A673 (cell line): ENCODE results near the gene DCLRE1C. TPM values are rescaled to one million over a fixed set of nuclear protein-coding genes. Genes with fewer than 3 reads are reported as not detected.
A peak's percentile ranks its signal among the peaks of the same experiment; 100 is the strongest.
"Not testable (repeated sequence)": the region's sequence is repeated elsewhere in the genome, so short reads cannot be mapped to it uniquely, and the experiment has no call there.

Source experiments
- BruUV-seq: library from RNA; stranded (reverse); fragments of 400-500 nt; replicated peaks from 2 replicates; lab custom pipeline; 2021; lab: Mats Ljungman, UMichigan
- CTCF ChIA-PET: fragments of 300-600 bp; sonication (Branson Sonifier 250); formaldehyde crosslinking; loops from one replicate; lab custom pipeline; 2022; ENCODE audit warnings: antibody characterized with exemption; lab: Charles Lee
- POLR2A ChIA-PET: fragments of 300-600 bp; sonication (Branson Sonifier 250); formaldehyde crosslinking; loops from one replicate; lab custom pipeline; 2022; ENCODE audit warnings: antibody characterized with exemption; ENCODE audit not compliant: low non-redundant PET; lab: Charles Lee
- DNase-seq: peaks from one replicate; pipeline ENCODE4 v3.0.0-alpha.2; 2015; ENCODE audit warnings: low spot score
- H3K27ac ChIP-seq: fragments of 200-600 bp; sonication (generic); 2 replicates; pipeline ENCODE4 v1.5.1; 2016; ENCODE audit warnings: mixed run types, low read depth, mild to moderate bottlenecking, mixed read lengths, antibody characterized with exemption, low read length; ENCODE audit not compliant: poor library complexity, severe bottlenecking
- H3K27me3 ChIP-seq: fragments of 200-600 bp; sonication (generic); replicated peaks from 2 replicates; pipeline ENCODE4 v1.6.1; 2017; ENCODE audit warnings: mixed run types, low read depth, mild to moderate bottlenecking, mixed read lengths, antibody characterized with exemption, low read length; ENCODE audit not compliant: insufficient read depth, poor library complexity
- H3K36me3 ChIP-seq: fragments of 200-600 bp; sonication (generic); 2 replicates; pipeline ENCODE4 v1.6.1; 2016; ENCODE audit warnings: mixed run types, mild to moderate bottlenecking, mixed read lengths, antibody characterized with exemption, low read length; ENCODE audit not compliant: insufficient read depth, poor library complexity, severe bottlenecking
- H3K4me1 ChIP-seq: fragments of 200-600 bp; sonication (generic); 2 replicates; pipeline ENCODE4 v1.6.1; 2017; ENCODE audit warnings: mixed run types, mild to moderate bottlenecking, mixed read lengths, antibody characterized with exemption, low read length; ENCODE audit not compliant: insufficient read depth, poor library complexity, severe bottlenecking
- H3K4me3 ChIP-seq: fragments of 200-600 bp; sonication (generic); 2 replicates; pipeline ENCODE4 v1.5.1; 2016; ENCODE audit warnings: low read depth, mixed run types, mild to moderate bottlenecking, mixed read lengths, low read length; ENCODE audit not compliant: poor library complexity, severe bottlenecking
- H3K9me3 ChIP-seq: fragments of 200-600 bp; sonication (generic); 2 replicates; pipeline ENCODE4 v1.6.1; 2016; ENCODE audit warnings: mixed run types, low read depth, mild to moderate bottlenecking, mixed read lengths, antibody characterized with exemption, low read length; ENCODE audit not compliant: poor library complexity, severe bottlenecking
- CTCF ChIP-seq: fragments of 300-800, 200-600 bp; sonication (generic); conservative IDR thresholded peaks from 2 replicates; pipeline ENCODE4 v1.5.1; 2017; ENCODE audit warnings: low read depth, mild to moderate bottlenecking, antibody characterized with exemption, low read length, moderate library complexity, mixed read lengths
- EZH2 ChIP-seq: fragments of 200-600 bp; sonication (generic); IDR thresholded peaks from 2 replicates; pipeline ENCODE4 v1.6.1; 2017; ENCODE audit warnings: borderline replicate concordance, low read depth, mild to moderate bottlenecking, mixed read lengths, antibody characterized with exemption, low read length; ENCODE audit not compliant: poor library complexity, severe bottlenecking
- intact Hi-C: fragments of 100-400 bp; cut with micrococcal nuclease; formaldehyde crosslinking; loops from one replicate; pipeline ENCODE4 v1.10.0; 2022; ENCODE audit not compliant: unreplicated experiment
- total RNA-seq: library from RNA; stranded (reverse); gene quantifications from 2 replicates; pipeline ENCODE4 v1.2.3, GENCODE V29; 2021

Gene DCLRE1C
- total RNA-seq, 1 experiment from 2014 or later, result 13.1 TPM

- intact Hi-C loops, result loop anchor here (5.0 kb wide), 1 partner anchor 76 kb away; the partner anchor contains the start of gene SUV39H2
These were observed 959 bp downstream of the DCLRE1C start for GRCh38 chr10:14952851-14953423.

GRCh38 chr10:14949291-14949690 lies 4.6 kb downstream of the DCLRE1C start:
- Histone ChIP-seq H3K4me1 (peaks cover 6% of the 10 kb centered on the region), H3K4me3 (no peak overlapping the region), H3K36me3 (peaks cover 15% of the 10 kb centered on the region), H3K9me3 (no peaks in the 10 kb centered on the region), H3K27me3 (no peaks in the 10 kb centered on the region), H3K27ac (no peak overlapping the region)
- intact Hi-C loops, result no loop called here
- no peak for DNase-seq
- POLR2A ChIA-PET, result no interaction called here
- no TSS peak for BruUV-seq
- TF ChIP-seq CTCF (no peak), EZH2 (no peak)
- CTCF ChIA-PET, result no interaction called here

More at GRCh38 chr10:14952851-14953423, 959 bp downstream of the DCLRE1C start:
- no peak for TF ChIP-seq EZH2
- TSS peak; percentile 41 for BruUV-seq
- Histone ChIP-seq H3K27ac (peak overlapping the region; percentile 51), H3K36me3 (peaks cover 3% of the 10 kb centered on the region), H3K9me3 (no peaks in the 10 kb centered on the region), H3K27me3 (no peaks in the 10 kb centered on the region), H3K4me3 (peak overlapping the region; percentile 73), H3K4me1 (peaks cover 17% of the 10 kb centered on the region)
- no peak for DNase-seq
- CTCF ChIA-PET, result interaction anchor here (0.7 kb wide), 1 partner anchor 454 kb away, joined by 3 read pairs; no protein-coding TSS in a partner anchor
- POLR2A ChIA-PET, result no interaction called here

- no peak for DNase-seq
- intact Hi-C loops, result no loop called here
- Histone ChIP-seq H3K27me3 (no peaks in the 10 kb centered on the region), H3K4me3 (no peak overlapping the region), H3K36me3 (peaks cover 19% of the 10 kb centered on the region), H3K4me1 (no peaks in the 10 kb centered on the region), H3K27ac (no peak overlapping the region), H3K9me3 (no peaks in the 10 kb centered on the region)
- BruUV-seq, result no TSS peak
- ChIA-PET CTCF (no interaction called here), POLR2A (no interaction called here)
- no peak for TF ChIP-seq EZH2
- TF ChIP-seq CTCF, result no peak
These were observed 6.6 kb downstream of the DCLRE1C start for GRCh38 chr10:14947268-14947667.

- no peak overlapping the region for H3K4me3 ChIP-seq
- no peak for DNase-seq
- H3K36me3 ChIP-seq, result peaks cover 19% of the 10 kb centered on the region
- TF ChIP-seq CTCF (no peak), EZH2 (no peak)
- H3K9me3 ChIP-seq, result no peaks in the 10 kb centered on the region
- intact Hi-C loops, result no loop called here
- CTCF ChIA-PET, result interaction anchor here (0.7 kb wide), 1 partner anchor 14 kb away, joined by 14 read pairs; no protein-coding TSS in a partner anchor
- POLR2A ChIA-PET, result interaction anchor here (0.6 kb wide), 1 partner anchor 15 kb away, joined by 10 read pairs; no protein-coding TSS in a partner anchor
- no TSS peak for BruUV-seq
- H3K27me3 ChIP-seq, result no peaks in the 10 kb centered on the region
- no peak overlapping the region for H3K27ac ChIP-seq
- no peaks in the 10 kb centered on the region for H3K4me1 ChIP-seq
These were observed 8.8 kb downstream of the DCLRE1C start for GRCh38 chr10:14945108-14945507.

- peaks cover 19% of the 10 kb centered on the region for H3K36me3 ChIP-seq
- intact Hi-C loops, H3K4me3 ChIP-seq, POLR2A ChIA-PET, H3K9me3 ChIP-seq, H3K27ac ChIP-seq, H3K4me1 ChIP-seq, H3K27me3 ChIP-seq, BruUV-seq, DNase-seq, CTCF ChIA-PET: not testable (repeated sequence)
These were observed 11.0 kb downstream of the DCLRE1C start for GRCh38 chr10:14942950-14943338.
